SIG-M5 (cell line): ENCODE measurements around the gene TANGO2.

Experiments
- DNase-seq: peaks from one replicate; lab custom pipeline; 2025; lab: John Stamatoyannopoulos, UW

Gene TANGO2, protein sequence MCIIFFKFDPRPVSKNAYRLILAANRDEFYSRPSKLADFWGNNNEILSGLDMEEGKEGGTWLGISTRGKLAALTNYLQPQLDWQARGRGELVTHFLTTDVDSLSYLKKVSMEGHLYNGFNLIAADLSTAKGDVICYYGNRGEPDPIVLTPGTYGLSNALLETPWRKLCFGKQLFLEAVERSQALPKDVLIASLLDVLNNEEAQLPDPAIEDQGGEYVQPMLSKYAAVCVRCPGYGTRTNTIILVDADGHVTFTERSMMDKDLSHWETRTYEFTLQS

DNA sequence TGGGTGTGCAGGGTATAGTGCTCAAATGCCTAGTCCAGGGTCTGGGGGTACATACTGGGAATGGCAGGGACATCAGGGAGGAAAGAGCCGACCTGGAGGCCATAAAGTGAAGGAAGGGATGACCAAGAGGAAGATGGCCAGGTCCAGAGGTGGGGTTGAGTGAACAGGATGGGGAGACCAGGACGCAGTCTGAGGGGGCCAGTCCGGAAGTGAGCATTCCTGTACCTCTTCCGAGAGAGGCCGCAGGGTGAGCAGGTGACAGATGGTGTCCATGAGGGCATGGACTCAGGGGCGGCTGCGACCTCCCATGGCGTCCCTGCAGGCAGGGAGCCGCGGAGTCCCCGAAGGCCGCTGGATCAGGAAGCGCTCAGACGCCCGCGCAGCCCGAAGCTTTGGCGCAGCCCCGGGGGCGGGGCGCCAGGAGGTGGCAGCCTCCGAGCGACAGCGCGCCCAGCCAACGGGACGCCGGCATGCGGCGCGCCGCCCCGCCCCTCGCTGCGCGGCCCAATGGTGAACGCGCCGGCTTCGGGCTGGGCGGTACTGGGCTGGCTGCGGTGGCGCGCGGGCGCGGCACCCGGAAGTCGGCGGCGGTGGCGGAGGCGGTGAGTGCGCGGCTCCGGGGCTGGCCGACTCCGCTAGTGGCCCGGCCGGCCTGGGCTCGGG lies at the start of gene TANGO2:
Gene TANGO2, plus strand, starts transcription at position 578 of the 663 bp plus-strand sequence. CDS start 15,689 bp downstream, outside the sequence.
- peak; percentile 8 for DNase-seq

DNA sequence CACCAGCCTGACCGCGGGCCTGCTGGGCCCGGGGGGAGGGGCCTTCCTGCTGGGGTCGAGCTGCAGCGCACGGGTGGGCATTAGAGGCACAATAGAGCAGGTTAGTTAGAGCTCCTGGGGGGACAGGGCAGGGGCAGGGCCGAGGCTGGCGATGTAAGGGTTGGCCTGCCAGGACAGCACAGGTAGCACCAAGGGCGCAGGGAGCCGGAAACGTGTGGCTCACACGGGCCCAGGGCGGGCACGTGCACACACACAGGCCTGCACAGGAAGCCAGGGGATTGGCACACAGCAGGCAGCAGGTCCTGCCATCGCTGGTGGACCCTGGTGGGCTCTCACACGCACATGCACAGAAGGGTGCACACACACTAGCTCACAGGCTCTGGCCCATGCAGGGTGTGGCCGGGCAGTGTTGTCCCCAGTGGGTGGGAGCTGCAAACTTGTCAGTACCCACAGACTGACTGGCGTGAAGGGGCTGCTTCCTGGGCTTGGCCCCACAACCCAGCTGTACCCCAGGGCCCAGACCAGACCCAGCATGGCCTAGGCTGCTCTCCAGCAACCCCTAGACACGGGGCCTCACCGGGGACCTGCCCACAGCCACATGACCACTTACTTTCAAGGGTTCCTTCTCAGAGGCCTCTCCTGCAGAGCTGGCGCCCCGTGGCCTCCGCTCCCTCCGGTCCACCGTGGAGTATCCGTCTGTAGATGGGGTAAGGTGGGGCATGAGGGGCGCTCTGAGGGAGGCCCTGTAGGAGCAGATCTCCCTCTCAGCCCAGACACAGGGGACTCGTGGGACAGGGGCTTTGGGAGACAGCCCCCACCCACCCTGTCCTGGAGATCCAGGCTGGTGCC lies 49.4 kb upstream of the TANGO2 start:
- no peak for DNase-seq

DNA sequence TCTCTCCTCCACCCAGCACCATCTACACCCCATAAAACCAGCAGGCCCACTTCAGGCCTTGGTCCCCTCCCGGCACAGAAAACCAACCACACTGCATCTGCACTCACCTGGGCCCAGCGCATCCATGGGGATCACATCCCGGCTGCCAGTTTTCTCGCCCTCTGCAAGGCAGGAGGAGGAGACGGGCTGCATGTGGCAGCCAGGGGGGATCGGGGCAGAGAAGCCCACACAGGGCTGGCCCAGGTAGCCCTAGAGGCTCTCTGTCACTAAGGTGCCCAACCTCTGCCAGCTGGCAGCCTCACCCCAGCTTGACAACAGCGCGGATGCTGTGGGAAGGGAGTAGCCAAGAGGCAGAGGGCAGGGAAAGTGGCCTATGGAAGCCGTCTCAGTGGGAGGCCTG lies 48.7 kb upstream of the TANGO2 start:
- DNase-seq, result no peak

DNA sequence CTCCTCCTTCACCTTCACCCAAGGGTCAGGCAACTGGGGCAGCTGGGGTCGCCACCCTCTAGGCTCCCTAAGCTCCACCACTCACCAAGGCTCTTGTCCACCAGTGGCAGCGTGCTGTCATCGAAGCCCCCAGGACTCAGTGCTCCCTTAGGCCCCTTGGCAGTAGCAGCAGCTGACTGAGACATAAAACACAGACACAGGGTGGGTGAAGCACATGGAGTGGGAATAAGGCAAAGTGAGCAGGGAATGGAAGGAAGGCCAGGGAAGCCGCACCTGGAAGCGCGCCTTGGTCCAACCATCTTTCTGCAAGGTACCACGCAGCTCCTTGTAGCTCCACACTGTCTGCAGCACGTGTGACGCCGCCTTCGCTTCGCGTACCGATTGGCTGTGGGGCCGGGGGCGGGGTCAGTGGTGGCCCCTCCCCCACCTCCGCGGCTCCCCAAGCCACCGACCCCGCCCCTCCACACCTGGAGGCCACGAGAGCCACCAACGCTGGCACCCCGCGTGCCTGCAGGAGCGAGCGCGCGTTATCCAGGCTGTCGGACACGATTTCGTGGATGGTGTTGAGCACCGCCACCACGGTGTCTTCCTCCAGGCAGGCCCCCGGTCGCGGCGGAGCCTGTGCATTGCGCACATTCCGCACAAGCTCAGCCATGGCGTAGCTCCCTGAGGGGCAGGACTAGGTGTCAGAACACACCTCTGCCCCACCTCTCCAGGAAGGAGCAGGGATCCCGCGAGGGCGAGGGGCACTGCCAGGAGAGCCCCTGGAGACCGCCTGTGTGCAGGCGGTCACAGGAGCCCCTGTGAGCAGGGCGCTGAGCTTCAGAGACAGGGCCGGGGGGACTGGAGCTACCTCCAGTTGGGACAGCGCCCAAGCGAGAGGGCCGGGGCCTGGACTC lies 48.0 kb upstream of the TANGO2 start:
- no peak for DNase-seq

DNA sequence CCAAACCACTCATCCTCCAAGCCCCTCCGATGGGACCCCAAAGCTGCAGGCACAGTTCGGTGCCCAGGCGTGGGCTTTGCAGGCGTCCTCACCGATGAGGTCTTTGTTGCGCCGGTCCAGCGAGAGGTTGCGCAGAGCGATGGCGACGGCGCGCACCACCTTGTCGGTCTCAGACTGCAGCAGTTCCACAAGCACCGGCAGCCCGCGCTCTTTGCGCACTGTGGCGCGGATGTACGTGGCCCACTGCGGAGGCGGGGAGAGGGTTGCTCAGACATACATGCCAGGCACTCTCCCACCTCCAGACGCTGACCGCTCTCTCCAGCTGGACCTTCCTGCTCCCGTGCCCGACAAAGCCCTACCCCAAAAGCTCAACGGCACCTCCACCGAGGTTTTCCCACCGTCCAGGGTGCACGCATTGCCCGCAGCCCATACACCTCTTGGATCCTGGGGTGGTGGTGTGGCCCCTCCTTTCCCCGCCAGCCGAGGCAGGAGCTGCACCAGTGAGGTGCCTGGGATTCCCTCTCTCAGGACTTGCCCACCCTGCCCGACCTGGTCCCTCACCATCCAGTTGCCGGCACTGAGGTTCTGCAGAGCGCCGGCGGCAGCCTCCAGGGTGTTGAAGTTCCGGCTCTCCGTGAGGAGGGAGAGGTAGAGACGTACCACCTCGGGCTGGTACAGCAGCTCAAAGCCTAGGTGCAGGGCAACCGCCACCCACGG lies 47.2 kb upstream of the TANGO2 start:
- DNase-seq, result no peak

DNA sequence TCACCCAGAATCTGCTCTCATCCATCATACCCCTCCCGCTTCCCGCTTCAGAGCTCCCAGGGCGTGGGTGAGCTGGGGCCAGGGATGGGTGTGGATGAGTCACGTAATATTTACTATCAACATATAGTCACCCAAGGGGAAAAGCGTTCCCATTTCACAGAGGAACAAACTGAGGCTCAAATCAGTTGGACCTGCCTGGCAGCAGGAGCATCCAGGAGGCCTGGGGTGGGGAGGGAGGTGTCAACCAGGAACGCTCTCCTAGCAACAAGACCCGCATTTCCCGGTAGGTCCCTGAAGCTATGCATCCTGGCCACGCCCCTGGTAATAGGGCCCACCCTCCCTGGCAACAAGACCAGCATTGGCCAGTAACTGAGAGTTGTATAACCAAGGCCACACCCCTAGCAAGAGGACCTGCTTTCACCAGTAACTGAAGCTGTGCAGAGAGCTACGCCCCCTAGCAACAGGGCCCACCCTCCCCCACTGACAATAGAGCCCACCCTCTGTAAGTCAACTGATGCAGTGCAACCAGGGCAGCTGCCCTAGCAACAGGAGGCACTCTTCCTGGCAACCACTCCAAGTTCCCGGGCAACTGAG lies 46.5 kb upstream of the TANGO2 start:
- DNase-seq, result no peak

DNA sequence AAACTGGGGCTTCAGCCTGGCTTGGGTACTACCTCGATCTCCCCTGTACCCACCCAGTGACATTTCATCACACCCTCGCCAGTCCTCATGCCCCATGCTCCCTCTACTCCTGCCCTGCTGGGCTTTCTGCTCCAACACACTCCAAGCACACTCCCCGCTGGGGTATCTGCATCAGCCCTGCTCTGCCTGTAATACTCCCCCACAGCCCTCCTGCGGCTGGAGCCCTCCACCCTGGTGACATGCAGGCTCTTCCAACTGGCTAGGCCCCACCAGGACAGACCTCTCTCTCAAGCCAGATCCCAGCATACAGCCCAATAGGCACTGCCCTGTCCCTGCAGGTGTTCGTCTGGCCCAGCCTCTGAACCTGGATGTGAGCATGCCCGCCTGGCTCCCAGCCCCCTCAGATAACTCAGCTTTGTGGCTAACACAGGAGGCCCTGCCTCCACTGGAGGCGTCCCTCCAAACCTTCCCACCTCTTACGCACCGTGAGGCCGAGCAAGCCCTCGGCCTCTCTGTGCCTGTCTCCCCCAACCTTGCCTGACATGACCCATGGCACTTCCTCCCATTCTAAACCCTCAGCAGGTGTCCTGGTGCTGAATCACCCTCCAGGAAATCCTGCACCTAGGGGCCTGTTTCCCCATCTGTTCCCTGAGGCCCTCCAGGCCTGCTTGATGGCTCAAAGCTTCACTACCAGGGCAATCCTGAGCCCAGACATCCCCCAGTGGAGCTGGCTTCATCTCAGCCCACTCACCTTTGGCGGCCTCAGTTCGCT lies 45.8 kb upstream of the TANGO2 start:
- no peak for DNase-seq

DNA sequence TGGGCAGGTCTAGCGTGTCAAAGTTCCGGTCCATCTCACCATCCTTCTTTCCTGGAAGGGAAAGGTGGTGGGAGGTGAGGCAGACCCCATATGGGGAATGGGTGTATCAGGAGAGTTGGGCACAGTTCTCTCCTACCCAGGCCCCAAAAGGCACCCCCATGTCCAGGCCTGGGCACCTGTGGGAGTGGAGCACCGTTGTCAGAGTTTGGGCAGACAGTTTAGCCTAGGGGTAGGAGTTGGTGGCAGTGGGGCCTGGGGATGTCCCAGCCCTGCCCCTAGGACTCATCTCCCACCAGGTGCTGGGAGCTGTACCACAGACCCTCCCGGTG lies 45.2 kb upstream of the TANGO2 start:
- DNase-seq, result no peak

DNA sequence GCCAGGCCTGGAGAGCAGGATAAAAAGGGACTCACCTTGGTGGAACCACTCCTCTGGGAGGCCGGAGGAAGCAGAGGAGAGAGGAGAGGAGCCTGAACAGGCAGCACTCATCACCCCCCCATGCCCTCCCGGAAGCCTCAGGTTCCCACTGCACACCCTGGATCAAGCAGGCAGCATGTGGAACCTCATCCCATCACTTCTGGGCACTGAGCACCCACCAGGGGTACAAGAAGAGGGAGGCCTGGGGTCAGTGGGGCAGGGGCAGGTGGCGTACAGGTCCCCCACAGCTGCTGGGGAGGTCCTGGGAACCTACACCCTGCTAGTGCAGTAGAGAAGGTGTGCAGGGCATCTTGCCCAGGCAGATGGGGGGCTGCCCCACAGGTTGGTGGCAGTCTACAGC lies 44.2 kb upstream of the TANGO2 start:
- DNase-seq, result no peak

DNA sequence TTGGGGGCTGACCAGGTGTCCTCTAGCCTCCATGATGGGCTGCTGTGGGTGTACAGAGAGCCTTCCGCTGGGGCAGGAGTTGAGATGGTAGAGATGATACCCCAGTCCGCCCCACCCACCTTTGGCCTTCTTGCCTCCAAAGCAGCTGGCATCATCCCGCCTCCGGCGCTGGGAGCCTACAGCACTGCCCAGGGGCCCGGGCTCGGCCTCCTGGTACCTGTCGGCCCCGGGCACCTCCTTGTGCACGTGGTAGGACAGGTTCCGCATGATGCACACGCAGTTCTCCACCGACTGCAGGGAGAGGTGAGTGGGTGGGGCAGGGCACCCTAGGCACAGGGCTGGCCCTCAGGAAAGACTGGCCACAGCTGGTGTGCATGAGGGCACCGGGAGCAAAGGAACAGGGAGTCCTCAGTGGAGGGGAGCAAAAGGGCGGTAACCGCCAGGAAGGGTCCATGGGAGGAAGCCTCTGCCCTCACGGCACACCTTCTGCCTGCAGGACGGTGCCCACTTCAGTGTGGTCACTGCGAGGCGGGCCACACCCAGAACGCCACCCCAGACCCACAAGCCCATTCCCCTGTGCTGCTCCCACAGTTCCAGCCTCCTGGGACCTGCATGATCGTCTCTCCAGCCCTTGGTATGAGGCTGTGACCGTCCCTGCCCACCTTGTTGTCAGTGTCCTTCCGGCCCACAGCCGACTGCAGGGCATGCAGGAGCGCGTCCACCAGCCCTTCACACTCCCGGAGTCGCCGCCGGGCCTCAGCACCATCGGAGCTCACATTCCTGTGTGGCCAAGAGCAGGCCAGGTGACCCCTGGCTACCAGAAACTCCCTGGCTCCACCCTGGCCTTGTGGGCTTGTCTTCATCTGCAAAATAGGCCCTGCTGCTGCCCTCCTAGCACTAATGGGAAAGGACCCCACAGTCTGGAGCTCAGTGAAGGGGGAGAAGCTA lies 43.3 kb upstream of the TANGO2 start:
- no peak for DNase-seq

DNA sequence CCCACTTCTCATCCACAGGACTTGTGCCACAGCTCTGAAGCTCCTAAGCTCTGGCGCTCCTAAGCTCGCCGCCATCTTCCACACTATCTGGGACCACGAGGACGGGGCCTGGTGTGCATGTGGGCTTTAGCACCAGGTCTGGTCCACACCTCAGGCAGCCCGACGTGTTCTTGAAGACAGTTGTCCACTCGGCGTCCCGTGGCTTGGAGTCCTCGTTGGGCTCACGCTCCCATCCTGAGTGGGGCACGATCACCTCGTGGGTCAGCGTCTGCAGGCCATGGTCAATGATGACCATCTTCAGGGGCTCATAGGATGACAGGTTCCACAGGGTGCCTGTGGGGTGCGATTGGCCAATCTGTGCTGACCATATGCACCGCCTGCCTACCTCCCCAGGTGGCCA lies 42.2 kb upstream of the TANGO2 start:
- DNase-seq, result no peak

DNA sequence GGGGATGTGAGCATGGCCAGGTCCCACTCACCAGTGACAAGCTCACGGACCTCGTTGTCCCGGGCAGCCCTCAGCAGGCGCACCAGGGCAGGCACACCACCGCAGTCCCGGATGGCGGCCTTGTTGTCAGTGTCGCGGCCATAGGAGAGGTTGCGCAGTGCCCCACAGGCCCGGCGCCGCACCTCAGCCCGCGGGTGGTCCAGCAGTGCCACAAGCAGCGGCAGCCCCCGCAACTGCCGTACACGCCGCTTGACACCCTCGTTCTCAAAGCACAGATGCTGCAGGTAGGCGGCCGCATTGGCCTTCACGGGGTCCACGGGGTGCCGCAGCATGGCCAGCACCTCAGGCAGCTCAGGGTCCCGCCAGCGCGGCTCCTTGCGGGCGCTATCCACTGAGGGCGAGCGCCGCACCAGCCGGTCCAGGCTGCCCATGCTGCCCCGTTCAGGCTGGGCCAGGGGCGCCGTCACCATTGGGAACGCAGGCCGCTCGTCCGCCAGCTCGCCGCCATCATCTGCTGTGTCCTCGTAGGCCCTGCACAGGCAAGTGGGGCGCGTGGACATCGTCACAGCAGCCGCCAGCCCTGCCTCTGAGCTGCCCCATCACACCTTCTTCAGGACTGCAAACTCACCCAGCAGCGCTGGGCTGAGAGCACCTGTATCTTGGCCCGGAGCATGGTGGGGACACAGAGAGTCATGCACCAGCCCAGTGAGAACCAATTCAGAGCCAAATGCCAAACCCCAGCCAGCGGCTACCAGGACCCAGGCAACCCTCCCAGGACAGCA lies 41.0 kb upstream of the TANGO2 start:
- DNase-seq, result no peak

DNA sequence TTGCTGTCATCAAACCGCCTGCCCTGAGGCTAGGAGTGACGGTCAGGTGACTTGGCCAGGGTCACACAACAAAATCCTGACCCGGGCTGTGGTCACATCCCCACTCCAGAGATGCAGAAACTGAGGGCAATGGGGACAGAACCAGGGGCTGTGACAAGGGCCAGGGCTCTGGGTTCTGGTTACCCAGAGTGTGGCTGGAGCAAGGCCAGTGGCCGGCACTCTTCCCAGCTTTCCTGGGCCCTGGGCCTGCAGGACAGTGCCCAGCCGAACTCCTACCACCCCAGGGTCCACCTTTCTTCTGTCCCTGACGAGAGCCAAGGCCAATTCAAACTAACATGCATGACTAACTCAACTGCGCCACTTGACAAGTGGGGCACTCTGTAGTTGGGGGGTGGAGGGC lies 40.1 kb upstream of the TANGO2 start:
- no peak for DNase-seq

DNA sequence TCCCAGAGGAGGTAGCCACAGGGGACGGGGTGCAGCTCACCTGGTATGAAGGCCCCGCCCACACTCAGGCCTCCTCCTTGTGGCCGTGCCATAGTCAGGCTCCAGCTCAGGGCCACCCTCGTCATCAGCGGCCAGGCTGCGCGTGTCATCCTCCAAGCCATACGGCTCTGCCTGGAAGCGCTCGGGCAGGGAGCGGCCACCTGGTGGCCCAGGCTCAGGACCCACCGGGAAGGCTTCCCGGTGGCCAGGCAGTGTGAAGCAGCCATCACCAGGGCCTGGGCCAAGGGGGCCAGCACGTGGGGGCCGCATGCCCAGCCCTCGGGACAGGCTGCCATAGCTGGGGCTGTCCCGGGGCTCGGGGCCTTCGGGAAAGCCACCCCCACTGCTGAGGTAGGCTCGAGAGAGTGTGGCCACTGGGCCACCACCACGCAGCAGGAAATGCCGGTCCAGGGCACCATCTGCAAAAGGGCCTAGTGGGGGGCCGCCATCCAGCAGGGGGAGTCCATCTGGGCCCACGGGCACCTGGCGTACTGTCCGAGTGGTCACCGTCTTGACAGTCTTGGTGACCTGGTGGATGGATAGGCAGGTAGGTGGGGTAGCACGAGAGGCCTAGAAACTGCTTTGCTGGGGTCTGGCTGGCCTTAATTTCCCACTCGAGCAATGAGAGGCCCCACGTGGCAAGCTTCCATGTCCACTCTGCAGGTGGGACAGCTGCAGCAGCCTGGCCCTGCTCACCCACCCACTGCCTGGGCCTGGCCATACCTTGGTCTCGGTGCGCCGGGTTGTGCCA lies 39.5 kb upstream of the TANGO2 start:
- DNase-seq, result no peak

DNA sequence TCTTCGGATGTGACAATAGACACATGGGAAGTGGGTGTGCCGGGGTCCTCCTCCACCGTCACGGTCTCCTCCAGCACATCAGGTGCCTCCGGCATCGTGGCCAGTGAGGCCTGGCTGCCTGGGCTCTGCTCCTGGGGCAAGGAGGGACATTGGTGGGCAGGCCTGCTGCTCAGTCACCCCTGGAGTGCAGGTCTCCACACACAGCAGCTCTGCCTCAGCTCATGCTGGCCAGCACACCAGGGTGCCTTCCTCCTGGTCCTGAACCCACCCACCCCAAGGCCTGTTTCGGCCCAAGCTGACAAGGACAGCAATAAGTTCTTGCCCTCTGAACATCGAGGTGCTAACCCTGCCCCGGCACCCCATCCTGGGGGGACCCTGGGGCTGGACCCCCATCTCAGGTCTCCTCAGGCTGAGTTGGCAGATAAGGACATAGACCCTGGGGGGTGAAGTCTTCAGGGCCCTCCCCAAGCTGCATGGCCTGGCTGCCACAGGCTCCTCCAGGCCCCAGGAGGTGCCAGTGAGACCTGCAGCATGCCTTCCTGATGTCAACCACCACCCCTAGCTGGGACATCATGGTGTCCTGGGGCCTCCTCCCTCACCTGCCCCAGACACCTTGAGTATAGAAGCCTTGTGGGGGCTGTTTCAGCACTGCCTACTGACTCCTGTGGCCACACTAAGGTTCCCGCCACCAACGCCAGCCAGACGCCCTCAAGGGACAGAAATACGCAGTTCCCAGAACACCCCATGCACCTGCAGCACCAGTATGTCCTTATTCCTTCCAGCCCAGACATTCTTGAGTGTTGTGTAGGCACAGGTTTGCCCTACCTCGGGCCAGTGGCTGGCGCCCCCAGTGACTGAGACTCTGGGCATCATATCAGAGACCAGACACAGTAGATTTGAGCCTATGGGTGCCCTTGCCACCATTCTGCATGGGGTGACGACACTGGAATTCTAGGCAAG lies 38.7 kb upstream of the TANGO2 start:
- no peak for DNase-seq

DNA sequence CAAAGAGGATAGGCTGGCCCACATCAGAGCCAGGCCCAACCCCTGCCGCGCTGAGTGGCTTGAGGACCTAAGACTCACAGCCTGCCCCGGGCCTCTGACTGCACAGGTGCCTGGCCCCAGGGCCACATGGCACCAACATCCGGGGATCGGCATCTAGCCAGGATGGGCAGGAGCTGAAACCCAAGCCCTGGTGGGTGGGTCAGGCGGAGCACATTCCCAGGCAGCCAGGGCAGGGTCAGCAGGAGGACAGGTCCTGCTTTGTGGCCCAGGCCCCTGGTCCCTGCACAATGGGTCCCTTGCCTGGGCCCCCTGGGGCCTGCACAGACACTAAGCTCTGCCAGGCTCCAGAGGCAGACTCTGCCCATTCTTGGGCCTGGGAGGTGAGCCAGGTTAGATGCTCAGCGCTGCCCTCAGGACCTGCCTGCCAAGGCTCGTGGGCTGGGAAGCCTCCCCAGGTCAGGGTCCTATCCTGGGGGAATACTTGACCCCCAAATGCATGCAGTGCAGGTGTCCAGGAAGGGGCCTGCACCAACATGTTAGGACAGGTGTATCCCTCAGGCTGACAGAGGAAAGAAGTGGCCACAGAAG lies 37.8 kb upstream of the TANGO2 start:
- no peak for DNase-seq
